GM18505 (cell line): ENCODE data around the gene REL.

Experiments
- ATAC-seq: cut with Tn5 transposase; IDR thresholded peaks from one replicate; pipeline ENCODE4 v1.9.1; 2021; ENCODE audit not compliant: unreplicated experiment
- POLR2A ChIP-seq: IDR thresholded peaks from 4 replicates; pipeline ENCODE4 v1.6.1; 2011; ENCODE audit warnings: borderline replicate concordance; ENCODE audit not compliant: insufficient read depth, insufficient read length; ENCODE audit errors: extremely low read depth

The REL gene

DNA sequence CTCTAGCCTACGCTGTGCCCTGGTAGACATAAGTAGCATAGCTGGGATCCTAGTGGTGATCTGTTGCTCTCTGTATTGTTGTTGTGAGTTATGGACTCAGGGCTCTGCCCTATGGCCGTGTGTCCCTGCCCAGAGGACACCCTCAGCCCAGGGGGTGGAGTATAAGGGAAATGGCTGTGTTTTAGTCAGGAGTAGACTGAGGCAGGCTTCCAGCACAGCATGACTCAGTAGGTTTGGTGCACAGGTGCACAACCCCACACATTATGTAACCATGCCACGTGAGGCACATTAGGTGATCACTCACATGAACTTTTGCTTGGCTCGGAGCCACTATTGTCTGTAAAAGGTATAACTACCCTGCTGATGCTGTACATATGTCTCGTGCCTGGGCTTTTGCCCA, 76.3 kb downstream of the REL start:
- TF ChIP-seq POLR2A: no peak
- no peak for ATAC-seq

- no peak for TF ChIP-seq POLR2A
- no peak for ATAC-seq
Observed at GRCh38 chr2:60958361-60958760, 77.0 kb downstream of the REL start.

- ATAC-seq: no peak
- TF ChIP-seq POLR2A: no peak
Observed at GRCh38 chr2:60958800-60959199, 77.4 kb downstream of the REL start.

DNA sequence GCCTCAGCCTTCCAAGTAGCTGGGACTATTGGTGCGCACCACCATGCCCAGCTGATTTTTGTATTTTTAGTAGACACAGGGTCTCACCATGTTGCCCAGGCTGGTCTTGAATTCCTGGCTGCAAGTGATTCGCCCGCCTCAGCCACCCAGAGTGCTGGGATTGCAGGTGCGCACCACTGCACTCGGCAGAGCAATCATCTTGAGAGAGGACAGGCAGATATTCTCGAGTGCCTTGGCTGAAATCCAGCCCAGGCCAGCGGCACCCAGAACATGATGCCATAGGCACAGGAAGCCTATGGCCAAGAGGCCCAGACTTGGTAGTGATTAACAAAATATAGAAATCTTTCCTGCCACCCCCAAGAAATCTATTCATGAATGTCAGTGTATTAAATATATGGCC, 78.1 kb downstream of the REL start:
- ATAC-seq: no peak
- no peak for TF ChIP-seq POLR2A

DNA sequence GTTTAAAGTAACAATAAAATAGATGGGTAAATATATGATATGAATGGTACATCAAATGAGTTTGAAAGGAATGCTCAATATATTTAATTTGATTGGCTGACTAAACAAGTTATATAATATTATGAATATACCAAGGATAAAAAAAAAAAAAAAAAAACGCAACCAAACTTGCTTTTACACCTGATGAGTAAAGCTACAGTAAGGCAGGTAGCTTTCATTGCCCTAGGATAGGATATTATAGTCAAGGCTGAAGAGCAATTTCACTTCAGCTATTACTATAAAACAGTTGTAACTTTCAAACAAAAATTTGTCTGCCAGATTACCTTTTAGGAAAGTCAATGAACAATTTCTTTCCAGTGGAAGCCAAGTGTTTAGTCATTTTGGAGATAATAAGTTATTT, 79.3 kb downstream of the REL start:
- no peak for TF ChIP-seq POLR2A
- ATAC-seq: no peak

DNA sequence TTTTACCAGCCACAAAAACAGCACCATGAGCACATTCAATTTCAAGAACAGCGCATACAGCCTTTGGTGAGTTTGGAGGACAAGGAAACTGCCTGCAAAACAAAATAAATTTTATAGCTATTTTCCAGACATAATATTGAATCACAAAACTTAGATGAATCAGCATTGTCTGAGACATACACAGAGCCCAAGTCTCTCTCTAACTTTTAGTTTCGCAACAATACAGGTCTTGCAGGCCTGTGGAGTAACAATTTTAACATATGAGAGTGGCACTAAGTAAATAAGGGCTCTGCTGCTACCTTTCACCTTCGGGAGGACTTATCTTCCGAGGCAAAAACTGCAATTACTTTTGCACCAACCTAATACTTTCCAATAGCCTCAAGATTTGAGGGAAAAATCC, 80.1 kb downstream of the REL start:
- TF ChIP-seq POLR2A: no peak
- ATAC-seq: no peak

GRCh38 chr2:60962528-60962927, 81.2 kb downstream of the REL start:
- TF ChIP-seq POLR2A: no peak
- ATAC-seq: no peak

DNA sequence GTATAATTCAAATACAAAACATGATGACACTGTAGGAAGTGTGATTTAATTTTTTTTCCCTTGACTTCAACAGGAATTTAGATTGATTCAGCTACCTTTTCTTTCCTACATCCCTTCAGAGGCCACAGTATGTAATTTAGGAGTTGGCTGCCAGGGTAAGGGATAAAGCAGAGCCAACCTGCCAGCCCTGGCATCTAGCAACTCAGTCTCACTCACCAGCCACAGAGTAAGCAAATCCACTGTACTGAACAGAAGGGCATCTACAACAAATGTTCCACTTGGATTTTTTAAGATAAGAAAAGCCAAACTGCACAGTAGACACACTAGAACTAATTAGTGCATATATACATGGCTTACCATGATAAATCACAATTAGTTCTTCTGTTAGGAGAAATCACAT, 81.8 kb downstream of the REL start:
- no peak for ATAC-seq
- no peak for TF ChIP-seq POLR2A

DNA sequence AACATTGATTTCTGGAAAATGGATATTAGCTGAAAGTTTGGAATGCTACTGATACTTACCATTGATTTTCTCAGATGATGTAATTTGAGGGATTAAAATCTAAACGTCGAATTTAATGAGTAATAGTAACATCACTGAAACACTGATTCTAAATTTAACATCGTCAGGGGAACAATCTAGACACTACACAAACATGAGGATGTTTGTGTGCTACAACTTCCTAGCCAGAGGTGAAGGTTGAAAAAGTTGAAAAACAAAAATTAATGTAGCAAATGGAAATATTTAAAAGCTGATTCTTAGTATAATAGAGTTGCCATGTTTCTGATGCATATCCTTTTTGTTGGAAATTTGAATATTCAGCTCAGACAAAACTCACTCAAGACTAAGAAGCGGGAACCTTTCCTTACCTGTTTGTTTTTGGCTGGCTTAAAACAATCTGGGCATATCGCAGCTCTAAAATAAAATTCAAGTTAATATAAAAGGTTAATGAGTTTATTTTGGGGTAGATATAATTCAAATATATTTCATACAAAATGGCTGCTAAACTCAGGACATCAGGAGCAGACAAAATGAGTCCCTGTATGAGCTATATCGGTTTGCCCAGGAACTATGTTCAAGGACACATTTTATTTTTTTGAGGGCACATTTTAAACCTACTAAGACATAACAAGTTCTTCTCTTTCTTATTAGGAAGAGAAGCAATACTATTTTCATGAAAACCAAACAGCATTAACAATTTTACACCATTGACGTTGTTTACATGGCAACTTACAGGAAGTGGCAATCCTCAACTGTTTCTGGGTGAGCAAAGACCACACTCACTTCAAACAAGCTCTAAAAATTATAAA, 83.5 kb downstream of the REL start:
- ATAC-seq: no peak
- no peak for TF ChIP-seq POLR2A

DNA sequence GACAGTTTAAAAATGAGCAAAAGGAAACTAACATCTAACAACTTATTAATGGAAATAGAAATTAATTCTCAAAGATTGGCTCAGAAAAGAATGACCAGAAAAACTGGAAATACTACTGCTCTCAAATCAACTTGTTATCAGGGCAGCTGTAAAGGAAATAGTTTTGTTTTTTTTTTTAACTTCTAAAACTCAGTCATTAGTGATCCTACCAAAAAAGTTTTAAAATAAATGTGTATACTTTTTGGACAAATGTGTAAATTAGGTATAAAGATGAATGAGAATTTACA, 84.1 kb downstream of the REL start:
- TF ChIP-seq POLR2A: no peak
- no peak for ATAC-seq

DNA sequence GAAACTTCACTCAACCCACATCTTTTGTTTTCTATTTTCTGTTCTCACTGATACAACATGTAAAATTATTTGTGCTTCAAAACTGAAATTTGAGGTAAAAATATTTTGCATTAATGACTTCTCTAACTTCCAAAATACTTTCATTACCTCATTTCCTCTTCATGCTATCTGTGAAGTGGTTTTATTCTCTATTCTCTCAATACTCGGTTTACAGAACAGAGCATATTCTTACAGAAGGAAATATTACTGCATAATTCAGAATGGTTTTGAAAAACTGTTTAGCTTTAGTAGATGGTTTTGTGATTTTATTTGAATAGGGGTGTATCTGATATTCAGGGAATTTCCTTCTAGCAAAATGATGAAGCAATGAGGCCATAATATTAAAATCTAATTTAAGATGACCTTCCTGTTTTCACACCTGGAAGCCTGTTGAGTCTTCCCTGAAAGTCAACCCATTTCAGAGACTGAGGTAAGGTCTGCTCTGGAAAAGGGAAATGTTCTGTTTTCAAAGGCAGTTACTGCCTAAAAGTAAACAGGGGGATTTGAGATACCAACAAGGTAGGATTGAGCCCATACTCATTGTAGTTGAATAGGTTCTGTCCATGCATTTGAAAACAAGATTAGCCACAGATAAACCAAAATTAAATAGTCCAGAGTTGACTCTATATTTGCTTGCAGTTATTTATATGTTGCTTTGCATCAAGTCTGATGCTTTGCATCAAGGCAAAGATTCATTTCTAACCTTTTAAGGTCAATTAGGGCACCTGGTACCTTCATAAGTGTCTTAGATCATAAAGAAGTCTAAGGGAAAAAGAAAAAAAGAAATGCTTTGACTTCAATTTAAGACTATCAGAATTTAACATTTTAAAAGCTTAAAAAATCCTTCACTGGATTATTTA, 85.4 kb downstream of the REL start:
- TF ChIP-seq POLR2A: no peak
- peak; percentile 59 for ATAC-seq

DNA sequence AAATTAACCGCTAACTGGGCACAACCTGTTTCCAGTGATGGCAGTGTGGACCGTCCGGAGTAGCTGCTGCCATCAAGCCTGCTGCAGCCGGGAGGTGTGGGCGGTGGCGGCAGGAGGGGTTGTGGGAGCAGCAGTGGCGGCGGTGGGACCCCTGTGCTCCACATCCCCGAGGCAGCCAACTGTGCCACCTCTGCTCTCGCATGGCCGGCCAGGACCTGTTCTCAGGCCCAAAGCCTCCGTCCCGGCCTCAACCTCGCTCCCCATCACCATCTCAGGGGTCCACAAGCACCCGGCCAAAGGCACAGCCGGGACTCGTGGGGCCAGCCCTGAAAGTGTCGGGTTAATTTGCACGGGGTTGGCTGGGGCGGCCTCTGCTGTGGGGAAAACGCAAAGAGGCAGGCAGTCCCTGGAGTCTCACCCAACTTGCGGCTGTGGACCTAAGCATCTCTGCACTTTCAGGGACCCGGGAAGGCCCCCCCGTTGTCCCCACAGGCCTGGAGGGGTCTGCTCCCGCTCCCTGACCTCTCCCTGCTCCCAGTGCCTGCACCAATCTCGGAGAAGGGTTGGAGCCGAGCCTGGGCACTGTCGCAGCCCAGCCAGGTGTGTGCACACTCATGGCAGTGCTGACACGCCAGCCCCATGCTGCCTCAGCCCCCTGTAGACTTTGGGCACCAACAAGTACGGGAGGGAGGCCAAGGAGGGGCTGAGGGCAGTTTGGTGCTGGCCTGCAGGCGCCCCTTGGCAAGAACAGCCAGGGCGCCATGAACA, 91.7 kb downstream of the REL start:
- TF ChIP-seq POLR2A: peak; percentile 29

GRCh38 chr2:60973705-60974104, 92.3 kb downstream of the REL start:
- TF ChIP-seq POLR2A: no peak
- ATAC-seq: no peak

More for the DNA sequence above, 91.7 kb downstream of the REL start:
- no peak for ATAC-seq

GRCh38 chr2:60974652-60975051, 93.3 kb downstream of the REL start:
- no peak for ATAC-seq
- TF ChIP-seq POLR2A: no peak
